ENCODE measurements around the gene ZNF845. TPM values are rescaled to one million over a fixed set of nuclear protein-coding genes. Genes with fewer than 3 reads are reported as not detected.

Gene ZNF845
- total and polyA plus RNA-seq, 4 donors: 2.4 to 8.8 (median 4.5) TPM

DNA sequence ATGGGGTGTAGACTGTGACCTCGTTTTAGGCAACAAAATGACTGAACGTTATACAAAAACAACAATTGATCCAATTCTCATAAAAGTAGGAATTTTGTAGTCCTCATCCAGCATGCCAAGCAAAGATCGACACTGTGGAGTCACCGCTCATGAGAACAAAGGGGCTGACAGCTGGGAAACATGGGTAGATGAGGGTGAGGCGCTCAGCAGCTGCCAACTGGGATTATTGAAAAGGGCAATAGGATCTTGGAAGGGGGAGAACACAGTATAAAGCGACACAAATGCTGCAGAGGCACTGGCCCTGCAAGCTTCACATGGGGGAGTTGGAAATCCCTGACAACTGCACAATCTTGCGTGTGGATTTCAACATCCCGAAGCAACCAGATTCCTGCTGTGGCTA lies 56.0 kb downstream of the ZNF845 start:
- no peak for ATAC-seq (ENCODE audit: insufficient read depth, low FRiP score)
- WGBS, 2 donors: 84 to 86% methylated on average over 8 of the region's 8 CpGs
- TF ChIP-seq, protein P1, sequence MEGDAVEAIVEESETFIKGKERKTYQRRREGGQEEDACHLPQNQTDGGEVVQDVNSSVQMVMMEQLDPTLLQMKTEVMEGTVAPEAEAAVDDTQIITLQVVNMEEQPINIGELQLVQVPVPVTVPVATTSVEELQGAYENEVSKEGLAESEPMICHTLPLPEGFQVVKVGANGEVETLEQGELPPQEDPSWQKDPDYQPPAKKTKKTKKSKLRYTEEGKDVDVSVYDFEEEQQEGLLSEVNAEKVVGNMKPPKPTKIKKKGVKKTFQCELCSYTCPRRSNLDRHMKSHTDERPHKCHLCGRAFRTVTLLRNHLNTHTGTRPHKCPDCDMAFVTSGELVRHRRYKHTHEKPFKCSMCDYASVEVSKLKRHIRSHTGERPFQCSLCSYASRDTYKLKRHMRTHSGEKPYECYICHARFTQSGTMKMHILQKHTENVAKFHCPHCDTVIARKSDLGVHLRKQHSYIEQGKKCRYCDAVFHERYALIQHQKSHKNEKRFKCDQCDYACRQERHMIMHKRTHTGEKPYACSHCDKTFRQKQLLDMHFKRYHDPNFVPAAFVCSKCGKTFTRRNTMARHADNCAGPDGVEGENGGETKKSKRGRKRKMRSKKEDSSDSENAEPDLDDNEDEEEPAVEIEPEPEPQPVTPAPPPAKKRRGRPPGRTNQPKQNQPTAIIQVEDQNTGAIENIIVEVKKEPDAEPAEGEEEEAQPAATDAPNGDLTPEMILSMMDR (IDR thresholded peaks at IDR 0.05; ENCODE audit: control extremely low read depth, extremely low read depth): no peak

DNA sequence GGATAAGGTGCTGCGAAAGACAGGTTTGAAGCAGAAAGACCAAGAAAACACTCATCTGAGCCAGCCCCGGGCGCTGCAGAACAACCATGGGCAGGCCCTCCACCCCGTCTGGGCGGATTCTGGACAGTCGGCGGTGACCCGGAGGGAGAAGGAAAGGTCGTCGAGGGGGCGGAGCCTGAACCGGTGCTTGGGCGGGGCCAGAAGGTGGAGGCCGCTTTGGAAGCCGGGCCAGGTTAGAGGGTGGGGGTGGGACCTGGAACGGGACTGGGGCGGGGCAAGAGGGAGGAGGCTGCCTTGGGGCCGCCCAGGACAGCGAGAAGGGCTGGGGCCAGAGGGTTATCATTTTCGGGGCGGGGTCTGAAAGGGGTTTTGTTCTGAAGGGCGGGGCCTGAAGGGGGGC lies 56.4 kb downstream of the ZNF845 start:
- no peak overlapping the region for H3K9ac ChIP-seq (ENCODE audit: insufficient read depth in 1 of 2, low read length in 2 of 2)
- H3K4me1 ChIP-seq (ENCODE audit: control insufficient read depth in 5 of 5, insufficient read depth in 5 of 5, low read length in 5 of 5): peaks cover 0 to 9% (median 2%) of the 10 kb centered on the region in 5 donors
- ATAC-seq (ENCODE audit: insufficient read depth, low FRiP score) (no peak), DNase-seq (no peak)
- H3K27me3 ChIP-seq (ENCODE audit: control insufficient read depth in 3 of 3, insufficient read depth in 3 of 3, low read length in 2 of 3): no peaks in the 10 kb centered on the region
- 39 to 51% methylated on average over 19 to 22 of the region's 22 CpGs for WGBS, 2 donors
- peaks cover 0 to 8% (median 1%) of the 10 kb centered on the region in 4 donors for H3K9me3 ChIP-seq (ENCODE audit: control insufficient read depth in 4 of 4, insufficient read depth in 3 of 4, low read length in 3 of 4)
- no peak overlapping the region for H3K4me3 ChIP-seq
- peaks cover 0 to 5% (median 4%) of the 10 kb centered on the region in 4 donors for H3K36me3 ChIP-seq (ENCODE audit: control insufficient read depth in 4 of 4, insufficient read depth in 4 of 4, low read length in 4 of 4)
- H3K27ac ChIP-seq (ENCODE audit: low read depth in 1 of 2, low read length in 1 of 2): no peak overlapping the region
- TF ChIP-seq, protein P1 (IDR thresholded peaks at IDR 0.05; ENCODE audit: control extremely low read depth, extremely low read depth): no peak

More for the DNA sequence above, 56.0 kb downstream of the ZNF845 start:
- no peak overlapping the region for H3K9ac ChIP-seq (ENCODE audit: insufficient read depth in 1 of 2, low read length in 2 of 2)
- H3K9me3 ChIP-seq (ENCODE audit: control insufficient read depth in 4 of 4, insufficient read depth in 3 of 4, low read length in 3 of 4): peaks cover 0 to 8% (median 1%) of the 10 kb centered on the region in 4 donors
- no peak overlapping the region for H3K4me3 ChIP-seq
- H3K27me3 ChIP-seq (ENCODE audit: control insufficient read depth in 3 of 3, insufficient read depth in 3 of 3, low read length in 2 of 3): no peaks in the 10 kb centered on the region
- peaks cover 0 to 5% (median 4%) of the 10 kb centered on the region in 4 donors for H3K36me3 ChIP-seq (ENCODE audit: control insufficient read depth in 4 of 4, insufficient read depth in 4 of 4, low read length in 4 of 4)
- H3K27ac ChIP-seq (ENCODE audit: low read depth in 1 of 2, low read length in 1 of 2): no peak overlapping the region
- peaks cover 0 to 7% (median 2%) of the 10 kb centered on the region in 5 donors for H3K4me1 ChIP-seq (ENCODE audit: control insufficient read depth in 5 of 5, insufficient read depth in 5 of 5, low read length in 5 of 5)
- no peak for DNase-seq

DNA sequence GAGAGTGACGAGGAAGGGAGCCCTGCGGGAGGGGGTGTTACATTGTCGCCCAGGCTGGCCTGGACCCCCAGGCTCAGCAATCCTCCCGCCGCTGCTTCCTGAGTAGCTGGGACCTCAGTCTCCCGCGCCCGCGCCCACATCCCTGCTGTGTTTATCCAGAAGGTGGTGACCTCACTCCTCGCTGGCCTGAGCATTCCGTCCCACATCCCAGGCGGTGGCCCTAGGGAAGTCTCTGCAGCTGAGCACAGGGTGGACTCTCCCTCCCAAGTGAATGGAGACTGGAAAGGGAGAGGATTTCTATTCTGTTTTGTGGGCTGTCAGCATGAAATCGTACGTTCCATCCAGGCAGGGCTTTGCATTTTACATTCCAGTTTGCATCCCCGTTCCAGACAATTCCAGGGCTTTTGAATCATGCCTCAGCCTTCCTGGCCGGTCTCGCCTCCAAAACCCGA lies 61.0 kb downstream of the ZNF845 start:
- WGBS, 2 donors: 10 to 15% methylated on average over 18 of the region's 18 CpGs
- H3K4me3 ChIP-seq: peak overlapping the region; percentile 69
- H3K27ac ChIP-seq (ENCODE audit: low read depth in 1 of 2, low read length in 1 of 2): peak overlapping the region; percentile 57 to 90
- ATAC-seq (ENCODE audit: insufficient read depth, low FRiP score): no peak
- H3K9me3 ChIP-seq (ENCODE audit: control insufficient read depth in 4 of 4, insufficient read depth in 3 of 4, low read length in 3 of 4): peaks cover 0 to 4% (median 1%) of the 10 kb centered on the region in 4 donors
- H3K9ac ChIP-seq (ENCODE audit: insufficient read depth in 1 of 2, low read length in 2 of 2): peak overlapping the region in 1 of 2 donors; percentile 77
- TF ChIP-seq, protein P1 (IDR thresholded peaks at IDR 0.05; ENCODE audit: control extremely low read depth, extremely low read depth): no peak
- H3K4me1 ChIP-seq (ENCODE audit: control insufficient read depth in 5 of 5, insufficient read depth in 5 of 5, low read length in 5 of 5): peaks cover 0 to 16% (median 3%) of the 10 kb centered on the region in 5 donors
- H3K36me3 ChIP-seq (ENCODE audit: control insufficient read depth in 4 of 4, insufficient read depth in 4 of 4, low read length in 4 of 4): peaks cover 0 to 6% (median 3%) of the 10 kb centered on the region in 4 donors
- peak in 2 of 3 donors; percentile 64 to 69 for DNase-seq
- no peaks in the 10 kb centered on the region for H3K27me3 ChIP-seq (ENCODE audit: control insufficient read depth in 3 of 3, insufficient read depth in 3 of 3, low read length in 2 of 3)
